Hematopoietic multipotent progenitor cell (in vitro differentiated cells): Measurements from ENCODE around the gene PLXNA4. TPM values are rescaled to one million over a fixed set of nuclear protein-coding genes. Genes with fewer than 3 reads are reported as not detected.

ENCODE experiments used
- DNase-seq, 3 donors: peaks; one replicate each; pipeline ENCODE4 v3.0.0-alpha.2; 2011 to 2015; ENCODE audit warnings: low read depth in 2 of 3, low spot score in 2 of 3
- total RNA-seq: library from RNA; depleted of rRNA; stranded (reverse); fragments of >200 nt; gene quantifications from one replicate; pipeline ENCODE4 v1.2.3, GENCODE V29; 2012

Gene PLXNA4
- total RNA-seq, 1 donor: 0.27 TPM

GRCh38 chr7:132112106-132112505 lies 464.2 kb downstream of the PLXNA4 start:
- DNase-seq: no peak

DNA sequence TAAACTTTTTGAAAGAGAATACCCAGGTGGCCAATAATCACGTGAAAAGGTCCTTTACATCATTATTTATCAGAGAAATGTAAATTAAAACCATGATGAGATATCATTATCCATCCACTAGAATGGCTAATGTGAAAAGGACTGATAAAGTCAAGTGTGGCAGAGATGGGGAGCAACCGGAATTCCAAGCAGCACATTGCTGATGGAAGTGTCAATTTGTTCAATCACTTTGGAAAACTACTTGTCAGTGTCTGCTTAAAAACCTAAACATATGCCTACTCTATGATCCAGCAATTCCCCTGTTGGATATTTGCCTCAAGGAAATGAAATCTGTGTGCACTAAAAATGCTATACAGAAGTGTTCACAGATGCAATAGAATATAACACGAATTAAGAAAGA lies 465.6 kb downstream of the PLXNA4 start:
- no peak for DNase-seq

- DNase-seq: no peak
Observed at GRCh38 chr7:132109769-132110168, 466.5 kb downstream of the PLXNA4 start.

DNA sequence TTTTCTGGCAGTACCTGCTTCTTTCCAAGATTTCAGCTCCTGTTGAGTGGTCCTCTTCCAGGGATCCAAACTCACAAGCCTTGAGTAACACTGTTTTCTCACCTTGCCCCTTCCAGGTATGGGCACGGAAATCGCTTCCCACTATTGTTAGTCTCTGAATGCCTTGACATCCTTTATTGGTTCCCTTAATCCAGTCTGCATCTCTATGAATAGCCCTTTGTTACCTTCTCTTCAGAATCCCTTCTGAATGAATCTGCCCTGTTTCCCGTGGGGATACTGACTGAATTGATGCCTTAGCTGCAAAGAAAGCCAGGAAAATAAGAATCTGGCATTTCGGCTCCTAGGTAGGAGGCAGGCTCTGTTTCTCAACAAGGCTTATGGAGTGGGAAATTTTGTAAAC lies 467.7 kb downstream of the PLXNA4 start:
- DNase-seq: no peak

GRCh38 chr7:132106491-132106890 lies 469.8 kb downstream of the PLXNA4 start:
- no peak for DNase-seq

DNA sequence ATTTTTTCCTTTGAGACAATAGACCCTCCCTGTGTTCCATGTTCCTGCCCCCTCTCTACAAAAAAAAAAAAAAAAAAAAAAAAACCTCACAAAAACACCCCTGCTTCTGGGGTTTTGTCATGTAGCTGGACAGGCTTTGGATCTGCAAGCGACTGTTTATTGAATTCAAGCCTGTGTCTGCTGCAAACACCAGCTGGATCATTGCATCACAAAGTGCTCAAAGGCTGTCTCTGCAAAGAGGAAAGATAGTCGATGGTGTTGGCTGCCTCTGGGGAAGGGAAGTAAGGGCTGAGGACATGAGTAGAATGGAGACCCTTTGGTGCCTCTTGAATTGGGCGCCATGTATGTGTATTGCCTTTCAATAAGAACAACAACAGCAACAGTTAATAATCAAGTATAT lies 471.2 kb downstream of the PLXNA4 start:
- no peak for DNase-seq

- DNase-seq: no peak
Observed at GRCh38 chr7:132103718-132104117, 472.6 kb downstream of the PLXNA4 start.

DNA sequence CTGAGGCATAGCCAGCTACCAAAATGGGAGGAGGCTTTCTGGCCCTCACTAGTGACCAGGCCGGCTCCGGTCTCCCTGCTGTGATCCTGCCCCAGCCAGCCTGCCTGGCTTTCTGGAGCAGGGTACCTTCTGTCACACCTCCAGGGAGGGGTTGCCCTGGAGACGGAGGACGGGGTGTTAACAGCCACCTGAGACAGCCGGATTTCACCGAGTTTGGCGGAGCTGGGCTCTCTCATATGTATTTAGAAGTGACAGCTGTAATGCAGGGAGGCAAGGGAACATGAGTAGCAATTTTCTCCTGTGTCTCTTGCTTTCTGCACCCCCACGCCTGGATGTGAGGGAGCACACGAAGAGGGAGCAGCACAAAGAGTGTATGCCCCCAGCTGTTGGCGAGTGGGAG lies 473.3 kb downstream of the PLXNA4 start:
- DNase-seq: no peak

- DNase-seq: no peak
Observed at GRCh38 chr7:132102391-132102790, 473.9 kb downstream of the PLXNA4 start.

GRCh38 chr7:132100981-132101380 lies 475.3 kb downstream of the PLXNA4 start:
- no peak for DNase-seq

- DNase-seq: no peak
Observed at GRCh38 chr7:132100483-132100882, 475.8 kb downstream of the PLXNA4 start.

DNA sequence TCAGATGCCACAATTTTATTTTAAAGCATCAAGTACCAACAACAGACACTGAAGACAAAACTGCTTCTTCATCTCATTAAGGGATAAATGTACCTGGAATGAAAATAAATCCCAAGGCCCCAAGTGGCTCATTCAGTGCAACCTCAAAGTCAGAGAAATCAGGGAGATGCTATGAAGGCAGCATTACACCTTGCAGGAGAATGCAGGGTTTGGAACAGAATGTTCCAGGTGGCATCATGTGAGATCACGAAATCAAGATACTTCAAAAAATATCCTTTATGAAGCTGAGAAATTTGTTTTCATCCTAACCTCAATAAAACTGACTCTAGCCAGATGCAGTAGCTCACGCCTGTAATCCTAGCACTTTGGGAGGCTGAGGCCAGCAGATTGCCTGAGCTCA lies 477.1 kb downstream of the PLXNA4 start:
- DNase-seq: no peak

DNA sequence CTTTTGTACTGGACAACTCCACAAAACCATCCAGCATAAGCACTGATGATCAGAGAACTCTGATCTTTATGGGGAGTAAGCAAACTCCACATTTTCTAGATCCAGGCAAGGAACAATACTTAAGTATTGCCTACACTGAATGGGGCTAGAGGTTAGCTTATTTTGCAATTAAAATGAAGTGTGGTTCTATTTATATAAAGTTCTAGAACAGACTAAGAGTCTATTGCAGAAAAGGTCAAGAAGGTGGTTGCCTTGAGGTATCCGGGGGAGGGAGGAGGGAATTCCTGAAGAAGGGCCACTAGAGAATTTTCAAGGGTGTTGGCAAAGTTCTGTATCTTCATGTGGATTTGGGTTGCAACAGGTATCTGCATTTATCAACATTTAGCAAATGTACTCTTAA lies 477.9 kb downstream of the PLXNA4 start:
- DNase-seq: no peak

GRCh38 chr7:132097550-132098134 lies 478.6 kb downstream of the PLXNA4 start:
- no peak for DNase-seq

GRCh38 chr7:132095111-132095765 lies 481.0 kb downstream of the PLXNA4 start:
- no peak for DNase-seq

DNA sequence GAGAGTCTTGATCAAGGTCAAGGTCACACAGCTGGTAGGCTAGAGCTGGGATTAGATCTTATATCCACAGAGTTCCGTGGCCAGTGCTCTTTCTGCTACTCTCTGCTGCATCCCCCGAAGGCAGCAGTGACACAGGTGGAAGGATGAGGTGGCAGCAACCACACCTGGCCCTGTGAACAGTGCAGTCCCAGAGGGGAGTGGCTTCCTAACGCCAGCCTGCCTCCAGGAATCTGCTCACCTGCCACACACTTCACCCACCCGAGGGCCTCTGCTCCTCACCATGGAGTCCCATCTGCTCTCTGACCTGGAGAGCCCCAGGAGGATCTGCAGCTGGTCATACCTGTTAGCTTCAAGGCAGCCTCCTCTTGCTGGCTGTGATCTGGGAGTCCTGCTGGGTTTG lies 484.2 kb downstream of the PLXNA4 start:
- DNase-seq: no peak

DNA sequence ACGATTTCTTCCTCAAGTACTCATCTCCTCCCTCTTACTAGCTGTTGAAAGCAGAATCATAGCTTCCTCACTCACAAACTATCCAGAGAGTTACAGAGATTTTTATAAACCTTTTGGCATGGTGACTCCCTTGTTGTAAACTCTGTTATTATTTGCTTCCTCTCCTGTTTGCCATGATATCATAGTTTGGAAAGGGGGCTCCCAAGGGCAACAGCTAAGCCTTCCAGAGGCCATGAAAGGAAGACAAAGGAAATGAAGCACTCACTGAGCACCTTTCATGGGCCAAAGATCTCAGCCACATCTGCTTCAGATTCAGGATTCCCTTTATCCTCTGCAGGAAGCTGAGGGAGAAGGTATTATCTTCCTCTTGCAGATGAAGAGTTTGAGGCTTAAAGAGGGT lies 484.6 kb downstream of the PLXNA4 start:
- no peak for DNase-seq

- no peak for DNase-seq
Observed at GRCh38 chr7:132090444-132090843, 485.8 kb downstream of the PLXNA4 start.

GRCh38 chr7:132089356-132089755 lies 486.9 kb downstream of the PLXNA4 start:
- DNase-seq: no peak

GRCh38 chr7:132087421-132087820 lies 488.8 kb downstream of the PLXNA4 start:
- no peak for DNase-seq

GRCh38 chr7:132084776-132085388 lies 491.4 kb downstream of the PLXNA4 start:
- DNase-seq: no peak

DNA sequence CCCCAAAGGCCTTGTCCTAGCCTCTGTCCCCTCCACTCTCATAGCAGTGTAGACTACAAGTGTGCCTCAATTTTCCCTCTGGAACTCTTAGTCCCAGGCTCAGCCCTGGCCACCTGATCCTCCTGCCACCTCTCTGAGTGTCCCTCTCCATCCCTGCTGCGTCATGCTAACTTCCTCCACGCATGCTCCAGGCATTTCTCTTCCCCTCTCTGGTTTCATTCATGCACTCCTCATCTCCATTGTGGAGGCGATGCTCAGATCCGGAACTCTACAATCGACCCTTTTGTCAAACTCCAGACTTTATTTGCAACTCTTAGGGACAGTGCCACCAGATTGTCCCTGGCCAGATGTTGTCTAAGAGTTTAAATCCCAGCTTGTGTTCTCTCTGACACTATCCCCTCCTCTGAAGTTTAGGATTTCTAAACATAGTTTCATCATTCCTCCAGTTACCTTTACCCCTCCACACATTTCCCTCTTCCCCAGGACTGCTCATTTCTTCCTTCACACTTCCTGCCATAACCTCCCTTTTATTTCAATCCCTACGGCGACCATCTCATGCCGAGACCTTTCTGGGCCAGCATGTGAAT lies 492.6 kb downstream of the PLXNA4 start:
- DNase-seq: no peak
